Spinal cord (tissue), 10 donors: ENCODE data around the gene MRPL57. TPM values are rescaled to one million over a fixed set of nuclear protein-coding genes. Genes with fewer than 3 reads are reported as not detected.
A peak's percentile ranks its signal among the peaks of the same experiment; 100 is the strongest.
"Not testable (repeated sequence)": the region's sequence is repeated elsewhere in the genome, so short reads cannot be mapped to it uniquely, and the experiment has no call there.

Experiments used
- DNase-seq, 6 donors: peaks; one replicate each; pipeline versions ENCODE4 v3.0.0 to v3.0.0-alpha.2; 2013 to 2015; ENCODE audit warnings: low spot score in 6 of 6, low read depth in 4 of 6
- H3K27ac ChIP-seq: one replicate; pipeline ENCODE4 v1.5.1; 2013; ENCODE audit warnings: low read depth, low read length, control low read depth
- H3K27me3 ChIP-seq: one replicate; pipeline ENCODE4 v1.6.1; 2013; ENCODE audit warnings: low read length; ENCODE audit not compliant: control insufficient read depth, insufficient read depth
- H3K36me3 ChIP-seq: one replicate; pipeline ENCODE4 v1.6.1; 2013; ENCODE audit warnings: low read length; ENCODE audit not compliant: control insufficient read depth, insufficient read depth
- H3K4me1 ChIP-seq: one replicate; pipeline ENCODE4 v1.6.1; 2013; ENCODE audit warnings: low read length; ENCODE audit not compliant: control insufficient read depth, insufficient read depth
- H3K4me3 ChIP-seq: one replicate; pipeline ENCODE4 v1.5.1; 2013; ENCODE audit warnings: low read depth, low read length, control low read depth
- H3K9me3 ChIP-seq: one replicate; pipeline ENCODE4 v1.6.1; 2013; ENCODE audit warnings: low read length; ENCODE audit not compliant: control insufficient read depth, insufficient read depth
- WGBS: methylation state at CpG from one replicate; pipeline ENCODE4 v1.1.5; 2013; ENCODE audit warnings: missing lambda C conversion rate; ENCODE audit not compliant: insufficient coverage; 5-methylcytosine and 5-hydroxymethylcytosine counted together
- long read RNA-seq, 4 donors: transcript quantifications; one replicate each; lab custom pipeline, GENCODE V29; 2026
- polyA plus RNA-seq, 2 donors: library from polyadenylated mRNA; unstranded; fragments of 120-200 nt; gene quantifications; one replicate each; pipeline ENCODE4 v1.2.1, GENCODE V29; 2013; ENCODE audit not compliant: insufficient read length in 2 of 2
- total RNA-seq, 2 donors: library from RNA; depleted of rRNA in 1 of 2; stranded (reverse); fragments of 120-200 nt in 1 of 2; fragments of >200 nt in 1 of 2; gene quantifications; one replicate each; pipeline versions ENCODE4 v1.2.3 to v1.2.4, GENCODE V29; 2013 to 2014
- donor health status: healthy.

MRPL57 gene
- total RNA-seq (10 to 100 TPM; 21.9 to 33.4 TPM), polyA plus RNA-seq (10 to 100 TPM; 30.6 to 34.9 TPM)
- long read RNA-seq, donor 1, transcript MRPL57-201 (2 exons, 2,246 nt) = major isoform, 84 of 110 reads
- long read RNA-seq, donor 1, partial matches to known transcripts = 0 of 110 reads
- long read RNA-seq, donor 1, other reads (novel, unspliced or antisense) = 26 of 110 reads
- long read RNA-seq, donor 2, transcript MRPL57-201 (2 exons, 2,246 nt) = major isoform, 31 of 31 reads
- long read RNA-seq, donor 2, partial matches to known transcripts = 0 of 31 reads
- long read RNA-seq, donor 2, other reads (novel, unspliced or antisense) = 0 of 31 reads
- long read RNA-seq, donor 3, transcript MRPL57-201 (2 exons, 2,246 nt) = major isoform, 54 of 63 reads
- long read RNA-seq, donor 3, partial matches to known transcripts = 0 of 63 reads
- long read RNA-seq, donor 3, other reads (novel, unspliced or antisense) = 9 of 63 reads
- long read RNA-seq, donor 4, transcript MRPL57-201 (2 exons, 2,246 nt) = major isoform, 89 of 105 reads
- long read RNA-seq, donor 4, partial matches to known transcripts = 0 of 105 reads
- long read RNA-seq, donor 4, other reads (novel, unspliced or antisense) = 16 of 105 reads

- H3K9me3 ChIP-seq = no peaks in the 10 kb centered on the region
- peaks cover 9% of the 10 kb centered on the region for H3K4me1 ChIP-seq
- peaks cover 3% of the 10 kb centered on the region for H3K36me3 ChIP-seq
- H3K27ac ChIP-seq = peak within 1 kb of the TSS; percentile 98
- no peaks in the 10 kb centered on the region for H3K27me3 ChIP-seq
- H3K4me3 ChIP-seq = peak within 1 kb of the TSS; percentile 94
- WGBS = under 1% methylated on average over 93 of the region's 93 CpGs
- DNase-seq = peak; percentile 85 to 98 (median 90)
Observed at GRCh38 chr13:21176215-21176981, at the start of gene MRPL57, which contains the start of gene SKA3. Gene MRPL57, plus strand, starts transcription at chr13:21176658. Its CDS starts 259 bp downstream, at chr13:21176917. Gene SKA3, minus strand, starts transcription at chr13:21176552. Its CDS starts 75 bp downstream, at chr13:21176477.

- Histone ChIP-seq H3K4me3 (no peak overlapping the region), H3K27me3 (no peaks in the 10 kb centered on the region), H3K9me3 (no peaks in the 10 kb centered on the region), H3K27ac (no peak overlapping the region), H3K36me3 (no peaks in the 10 kb centered on the region), H3K4me1 (no peaks in the 10 kb centered on the region)
- WGBS = 86% methylated on average over 1 of the region's 2 CpGs
- no peak for DNase-seq
Observed at GRCh38 chr13:21130116-21130515, 46.3 kb upstream of the MRPL57 start.

- H3K36me3 ChIP-seq = no peaks in the 10 kb centered on the region
- WGBS = no CpG with 5 or more reads among the region's 3 CpGs
- H3K9me3 ChIP-seq = no peaks in the 10 kb centered on the region
- no peak for DNase-seq
- no peaks in the 10 kb centered on the region for H3K4me1 ChIP-seq
- no peak overlapping the region for H3K27ac ChIP-seq
- no peak overlapping the region for H3K4me3 ChIP-seq
- no peaks in the 10 kb centered on the region for H3K27me3 ChIP-seq
Observed at GRCh38 chr13:21133077-21133476, 43.4 kb upstream of the MRPL57 start.

GRCh38 chr13:21134475-21134874 lies 42.0 kb upstream of the MRPL57 start:
- Histone ChIP-seq H3K27ac (no peak overlapping the region), H3K4me1 (peaks cover 2% of the 10 kb centered on the region), H3K27me3 (no peaks in the 10 kb centered on the region), H3K36me3 (no peaks in the 10 kb centered on the region), H3K9me3 (no peaks in the 10 kb centered on the region), H3K4me3 (no peak overlapping the region)
- DNase-seq = no peak
- no CpG with 5 or more reads among the region's 5 CpGs for WGBS

GRCh38 chr13:21135833-21136232 lies 40.6 kb upstream of the MRPL57 start:
- not testable (repeated sequence) for H3K36me3 ChIP-seq, H3K9me3 ChIP-seq, H3K4me3 ChIP-seq, DNase-seq, H3K27me3 ChIP-seq, H3K4me1 ChIP-seq, H3K27ac ChIP-seq
- WGBS = 96% methylated on average over 4 of the region's 6 CpGs

- Histone ChIP-seq H3K4me1 (peaks cover 18% of the 10 kb centered on the region), H3K9me3 (no peaks in the 10 kb centered on the region), H3K27me3 (no peaks in the 10 kb centered on the region), H3K4me3 (no peak overlapping the region), H3K36me3 (no peaks in the 10 kb centered on the region), H3K27ac (no peak overlapping the region)
- no peak for DNase-seq
- 92% methylated on average over 2 of the region's 5 CpGs for WGBS
Observed at GRCh38 chr13:21137696-21138095, 38.8 kb upstream of the MRPL57 start.

- no peak for DNase-seq
- Histone ChIP-seq H3K4me1 (peaks cover 19% of the 10 kb centered on the region), H3K27ac (no peak overlapping the region), H3K9me3 (no peaks in the 10 kb centered on the region), H3K4me3 (no peak overlapping the region), H3K36me3 (no peaks in the 10 kb centered on the region), H3K27me3 (no peaks in the 10 kb centered on the region)
- WGBS = no CpG with 5 or more reads among the region's 1 CpG
Observed at GRCh38 chr13:21138561-21138960, 37.9 kb upstream of the MRPL57 start.

- no peak overlapping the region for H3K27ac ChIP-seq
- DNase-seq = peak in 1 of 6 donors; percentile 2
- H3K4me3 ChIP-seq = peak overlapping the region; percentile 89
- peaks cover 4% of the 10 kb centered on the region for H3K36me3 ChIP-seq
- H3K9me3 ChIP-seq = no peaks in the 10 kb centered on the region
- 86% methylated on average over 7 of the region's 12 CpGs for WGBS
- peaks cover 23% of the 10 kb centered on the region for H3K4me1 ChIP-seq
- no peaks in the 10 kb centered on the region for H3K27me3 ChIP-seq
Observed at GRCh38 chr13:21139374-21139773, 37.1 kb upstream of the MRPL57 start.

- Histone ChIP-seq H3K9me3 (no peaks in the 10 kb centered on the region), H3K27me3 (no peaks in the 10 kb centered on the region), H3K4me3 (no peak overlapping the region), H3K36me3 (peaks cover 15% of the 10 kb centered on the region), H3K4me1 (peaks cover 23% of the 10 kb centered on the region), H3K27ac (no peak overlapping the region)
- DNase-seq = no peak
- WGBS = 84% methylated on average over 2 of the region's 3 CpGs
Observed at GRCh38 chr13:21142766-21143165, 33.7 kb upstream of the MRPL57 start.
